T-helper 1 cell (primary cell): ENCODE data around the gene CHCHD2.
"Not testable (repeated sequence)": the region's sequence is repeated elsewhere in the genome, so short reads cannot be mapped to it uniquely, and the experiment has no call there.

ENCODE experiments used
- DNase-seq, 5 donors: peaks; one replicate each; pipeline ENCODE4 v3.0.0-alpha.2; 2012 to 2020
- total RNA-seq, 4 donors: gene quantifications; one replicate each; lab custom pipeline; 2026; lab: John Stamatoyannopoulos, UW

CHCHD2 gene
- total RNA-seq = 104 to 162 (median 110) reads per million in 4 donors

GRCh38 chr7:56106108-56107073 is at the start of gene CHCHD2:
TSS of gene CHCHD2 (minus strand) at chr7:56106476. CDS start at chr7:56106413, 63 bp downstream.
- DNase-seq = peak; percentile 88 to 99 (median 90)

- DNase-seq = not testable (repeated sequence)
These were observed 24.8 kb upstream of the CHCHD2 start for GRCh38 chr7:56131062-56131461.

DNA sequence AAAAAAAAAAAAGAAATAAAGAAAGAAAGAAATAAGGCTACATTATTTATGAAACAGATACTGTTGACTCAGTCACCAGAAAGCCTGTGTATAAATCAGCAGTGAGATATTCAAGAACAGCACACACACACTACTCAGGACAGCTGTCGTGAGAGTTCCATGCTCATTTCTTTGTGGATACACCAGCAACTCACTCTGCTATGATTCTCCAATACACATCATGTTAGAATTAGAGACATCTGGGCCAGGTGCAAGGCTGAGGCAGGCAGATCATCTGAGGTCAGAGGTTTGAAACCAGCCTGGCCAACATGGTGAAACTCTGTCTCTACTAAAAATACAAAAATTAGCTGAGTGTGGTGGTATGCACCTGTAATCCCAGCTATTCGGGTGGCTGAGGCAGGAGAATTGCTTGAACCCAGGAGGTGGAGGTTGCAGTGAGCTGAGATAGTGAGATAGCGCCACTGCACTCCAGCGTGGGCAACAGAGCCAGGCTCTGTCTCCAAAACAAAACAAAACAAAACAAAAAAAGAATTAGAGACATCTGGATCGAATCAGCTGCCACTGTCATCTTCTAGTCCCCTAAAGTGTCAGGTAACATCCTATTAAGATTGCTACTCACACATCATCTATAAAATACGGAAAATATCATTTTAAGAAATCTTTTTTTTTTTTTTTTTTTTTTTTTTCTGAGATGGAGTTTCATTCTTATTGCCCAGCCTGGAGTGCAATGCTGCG is 21.1 kb upstream of the CHCHD2 start:
- no peak for DNase-seq

DNA sequence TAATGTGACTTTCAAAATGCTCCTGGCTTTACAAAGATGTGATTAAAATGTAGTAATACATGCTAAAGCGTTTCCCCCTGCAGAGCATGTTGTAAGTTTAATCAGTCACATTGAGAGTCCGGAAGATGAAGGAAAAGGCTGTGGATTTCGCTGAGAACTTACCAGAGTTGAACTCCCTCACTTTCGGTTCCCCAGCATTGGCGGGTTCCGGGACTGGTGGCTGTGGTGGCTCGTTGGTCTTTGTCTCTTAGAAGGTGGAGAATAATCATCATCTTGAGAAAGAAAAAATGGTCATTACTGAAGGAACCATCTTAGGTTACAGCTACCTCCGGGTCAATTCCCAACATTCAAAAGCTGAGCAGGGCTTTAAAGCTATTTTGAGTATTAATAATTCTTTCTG is 19.6 kb upstream of the CHCHD2 start:
- DNase-seq = no peak

DNA sequence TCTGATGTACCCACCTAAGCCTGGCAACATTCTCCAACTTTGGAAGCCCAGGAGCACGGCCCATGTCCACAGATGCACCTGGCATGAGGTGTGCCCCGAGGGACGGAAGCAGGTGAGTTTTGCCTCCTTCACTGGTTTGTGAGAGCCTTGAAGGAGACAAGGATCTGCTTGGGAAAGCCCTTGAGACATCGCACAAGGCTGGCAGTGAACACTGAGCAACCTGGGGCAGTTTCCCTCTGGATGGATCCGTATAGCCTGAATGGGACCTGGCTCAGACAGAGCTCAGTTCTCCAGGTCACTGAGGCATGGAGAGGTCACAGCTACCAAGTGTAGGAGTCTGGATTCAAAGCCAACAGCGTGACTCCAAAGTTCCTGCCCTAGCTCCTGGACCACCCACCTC is 18.7 kb upstream of the CHCHD2 start:
- DNase-seq = no peak

- DNase-seq = no peak
These were observed 15.2 kb upstream of the CHCHD2 start for GRCh38 chr7:56121440-56121839.

DNA sequence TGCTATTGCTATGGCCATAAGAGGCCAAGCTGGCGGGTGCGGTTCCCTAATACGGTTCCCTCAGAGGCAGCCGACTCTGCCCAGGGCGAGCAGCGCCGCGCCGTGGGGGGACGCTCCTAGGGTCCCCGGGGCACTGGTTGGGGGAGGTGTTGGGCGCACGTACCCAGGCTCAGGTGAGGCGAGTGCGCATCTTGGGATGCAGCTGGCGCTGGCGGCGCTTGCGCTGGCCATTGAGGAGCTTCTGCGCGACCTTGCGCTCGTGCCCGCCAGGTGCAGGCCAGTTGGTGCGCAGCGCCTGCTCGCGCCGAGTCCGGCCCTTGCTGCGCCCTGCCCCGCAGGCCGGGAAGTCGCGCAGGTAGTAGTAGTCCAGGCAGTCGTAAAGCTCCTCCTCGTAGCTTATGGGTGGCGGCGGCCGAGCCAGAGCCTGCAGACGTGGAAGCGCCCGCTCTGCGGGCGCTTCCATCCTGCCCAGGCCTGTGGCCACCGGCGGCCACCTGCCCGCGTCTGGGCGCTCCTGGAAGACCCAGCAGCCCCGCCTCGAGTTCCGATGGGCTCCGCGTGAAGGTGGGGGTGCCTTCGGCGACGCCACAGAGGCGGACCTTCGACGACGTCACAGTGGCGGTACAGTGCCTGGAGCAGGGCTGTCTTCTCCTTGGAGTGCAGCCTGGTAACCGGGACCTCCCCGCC is 9.7 kb upstream of the CHCHD2 start, which contains the start of gene NUPR2:
NUPR2 (minus strand) TSS at position 566 of the 687 bp plus-strand sequence; CDS start at position 463, 103 bp downstream.
- DNase-seq = no peak

- not testable (repeated sequence) for DNase-seq
These were observed 6.0 kb upstream of the CHCHD2 start for GRCh38 chr7:56112244-56112643.

- DNase-seq = no peak
These were observed 4.3 kb upstream of the CHCHD2 start for GRCh38 chr7:56110611-56111010.

DNA sequence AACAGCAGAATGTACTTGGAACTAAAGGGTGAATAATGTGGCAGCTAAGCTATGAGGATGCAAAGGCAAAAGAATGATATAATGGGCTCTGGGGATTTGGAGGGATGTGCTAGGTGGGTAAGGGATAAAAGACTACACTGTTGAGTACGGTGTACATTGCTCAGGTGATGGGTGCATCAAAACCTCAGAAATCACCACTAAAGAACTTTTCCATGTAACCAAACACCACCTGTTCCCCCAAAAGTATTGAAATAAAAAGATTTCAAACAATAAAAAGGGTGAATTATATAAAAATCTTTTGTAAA is 1.6 kb upstream of the CHCHD2 start:
- no peak for DNase-seq

DNA sequence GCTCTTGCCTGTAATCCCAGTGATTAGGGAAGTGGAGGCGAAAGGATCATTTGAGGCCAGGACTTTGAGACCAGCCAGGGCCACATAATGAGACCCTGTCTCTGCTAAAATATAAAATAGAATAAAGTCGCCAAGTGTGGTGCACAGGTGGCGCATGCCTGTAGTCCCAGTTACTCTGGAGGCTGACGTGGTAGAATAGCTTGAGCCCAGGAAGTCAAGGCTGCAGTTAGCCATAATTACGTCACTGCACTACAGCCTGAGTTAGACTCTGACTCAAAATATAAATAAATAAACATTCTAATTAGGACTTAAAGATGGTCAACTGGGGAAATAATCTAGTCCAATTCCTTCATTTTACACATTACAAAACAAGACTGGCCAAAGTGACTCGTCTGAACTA is 768 bp downstream of the CHCHD2 start:
- peak in 3 of 5 donors; percentile 24 to 64 (median 29) for DNase-seq

- DNase-seq = not testable (repeated sequence)
These were observed 2.1 kb downstream of the CHCHD2 start for GRCh38 chr7:56104138-56104537.

- no peak for DNase-seq
These were observed 6.6 kb downstream of the CHCHD2 start for GRCh38 chr7:56099653-56100052.

DNA sequence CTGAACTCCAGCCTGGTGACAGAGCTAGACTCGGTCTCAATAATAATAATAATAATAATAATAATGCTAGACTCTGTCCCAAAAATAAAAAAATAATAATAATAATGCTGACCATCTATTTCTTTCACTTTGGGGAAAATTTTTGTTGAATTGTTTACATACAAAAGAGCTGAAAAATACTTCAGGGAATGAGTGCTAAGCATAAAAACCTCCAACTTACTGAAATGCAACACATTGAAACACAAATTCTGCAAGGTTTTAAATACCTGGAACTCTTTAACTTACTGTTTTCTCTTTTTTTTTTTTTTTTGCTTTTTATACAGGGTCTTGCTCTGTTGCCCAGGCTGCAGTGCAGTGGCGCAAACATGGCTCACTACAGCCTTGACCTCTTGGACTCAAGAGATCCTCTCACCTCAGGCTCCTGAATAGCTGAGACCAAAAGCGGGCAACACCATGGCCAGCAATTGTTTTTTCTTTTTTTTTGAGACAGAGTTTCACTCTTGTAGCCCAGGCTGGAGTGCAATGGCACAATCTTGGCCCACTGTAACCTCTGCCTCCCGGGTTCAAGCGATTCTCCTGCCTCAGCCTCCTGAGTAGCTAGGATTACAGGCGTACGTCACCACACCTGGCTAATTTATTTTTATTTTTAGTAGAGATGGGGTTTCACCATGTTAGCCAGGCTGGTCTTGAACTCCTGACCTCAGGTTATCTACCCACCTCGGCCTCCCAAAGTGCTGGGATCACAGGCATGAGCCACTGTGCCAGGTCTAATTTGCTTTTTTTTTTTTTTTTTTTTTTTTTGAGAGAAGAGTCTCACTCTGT is 7.9 kb downstream of the CHCHD2 start:
- not testable (repeated sequence) for DNase-seq

DNA sequence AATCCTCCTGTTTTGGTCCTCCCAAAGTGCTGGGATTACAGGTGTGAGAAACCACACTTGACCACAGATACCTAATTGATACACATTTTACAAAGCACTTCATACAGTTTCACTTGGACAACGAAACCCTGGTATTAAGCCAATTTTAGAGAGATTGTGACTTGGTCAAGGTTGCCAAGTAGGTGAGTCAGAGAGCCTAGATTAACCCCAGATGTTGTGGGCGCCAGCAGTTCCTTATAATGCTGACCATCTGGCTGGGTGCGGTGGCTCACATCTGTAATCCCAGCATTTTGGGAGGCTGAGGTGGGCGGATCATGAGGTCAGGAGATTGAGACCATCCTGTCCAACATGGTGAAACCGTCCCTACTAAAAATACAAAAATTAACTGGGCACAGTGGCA is 8.6 kb downstream of the CHCHD2 start:
- no peak for DNase-seq

GRCh38 chr7:56092789-56093531 is 13.3 kb downstream of the CHCHD2 start, which contains the start of gene PHKG1:
TSS of gene PHKG1 (minus strand) at chr7:56092952. CDS start at chr7:56088941, 4,011 bp downstream.
- DNase-seq = no peak

- DNase-seq = not testable (repeated sequence)
These were observed 13.9 kb downstream of the CHCHD2 start for GRCh38 chr7:56092388-56092787.

GRCh38 chr7:56091591-56091990 is 14.7 kb downstream of the CHCHD2 start:
- DNase-seq = no peak

- DNase-seq = no peak
These were observed 18.8 kb downstream of the CHCHD2 start for GRCh38 chr7:56087445-56087844.

DNA sequence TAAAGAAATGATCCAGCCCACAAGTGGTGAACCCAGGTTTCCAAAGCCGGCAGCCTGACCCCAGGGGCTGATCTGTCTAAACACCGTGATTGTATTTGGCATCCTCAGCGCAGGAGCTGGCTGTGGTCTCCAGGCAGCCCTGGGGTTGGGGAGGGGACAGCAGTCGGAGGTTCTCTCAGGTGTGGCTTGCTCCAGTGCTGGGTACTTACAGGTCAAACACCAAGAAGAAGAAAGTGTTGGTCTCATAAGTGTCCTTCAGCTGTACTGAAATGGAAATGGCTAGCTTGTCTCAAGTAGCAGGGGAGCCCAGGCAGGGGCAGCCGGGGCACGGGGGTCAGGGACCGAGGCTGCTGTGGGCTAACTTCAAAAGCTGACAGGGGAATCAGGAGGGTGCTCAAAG is 19.5 kb downstream of the CHCHD2 start:
- no peak for DNase-seq

- DNase-seq = no peak
These were observed 23.0 kb downstream of the CHCHD2 start for GRCh38 chr7:56083150-56083785.
